ENCODE data around the gene EIPR1. TPM values are rescaled to one million over a fixed set of nuclear protein-coding genes. Genes with fewer than 3 reads are reported as not detected.

Gene EIPR1
- total and polyA plus RNA-seq, 4 donors = 26.2 to 45.4 (median 36.1) TPM

DNA sequence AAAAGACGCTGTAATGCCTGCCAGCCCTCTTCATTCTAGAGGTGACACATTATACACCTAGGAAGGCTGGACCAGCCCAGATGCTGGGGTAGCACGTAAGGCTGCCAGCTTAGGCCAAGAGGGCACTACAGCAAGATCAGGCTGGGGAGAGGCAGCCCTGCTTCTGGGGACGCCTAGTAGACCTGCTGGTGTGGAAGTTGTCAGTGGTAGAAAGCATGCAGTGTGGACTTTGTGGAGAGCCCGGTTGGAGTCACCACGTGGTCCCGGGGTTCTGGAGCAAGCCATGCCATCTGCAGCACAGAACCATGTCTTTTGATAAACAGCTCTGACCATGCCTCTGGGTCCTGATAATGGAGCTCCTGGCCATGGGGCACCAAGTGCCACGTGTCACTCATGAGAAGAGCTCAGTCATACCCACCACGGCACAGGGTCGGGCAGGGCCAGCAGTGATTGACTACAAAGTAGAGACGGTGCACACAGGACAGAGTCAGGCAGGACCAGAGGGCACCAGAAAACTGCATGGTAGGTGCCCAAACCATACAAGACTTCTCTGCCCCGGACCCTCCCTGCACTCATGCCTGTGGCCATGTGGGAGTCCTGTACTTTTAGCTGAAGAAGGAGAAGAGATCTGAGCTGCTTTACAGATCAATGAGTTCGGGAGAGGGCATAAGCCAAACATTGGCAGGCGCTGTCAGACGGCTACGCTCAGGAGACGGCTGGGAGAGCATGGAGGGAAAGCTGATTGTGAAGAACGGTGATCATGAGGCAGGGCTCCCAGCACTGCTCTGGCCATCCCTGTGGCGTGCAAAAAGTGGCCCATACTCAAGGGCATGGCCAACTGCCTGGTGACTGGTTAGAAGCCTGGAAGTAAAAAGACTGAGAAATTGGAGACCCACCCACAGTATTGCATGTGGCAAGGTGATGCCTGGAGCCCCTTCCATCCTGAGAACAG is 114.9 kb downstream of the EIPR1 start:
- H3K27ac ChIP-seq (ENCODE audit: low read depth, low read length) = no peak overlapping the region
- DNase-seq (ENCODE audit: low read depth in 4 of 6, low spot score in 6 of 6) = no peak
- peaks cover 50% of the 10 kb centered on the region for H3K4me1 ChIP-seq (ENCODE audit: control insufficient read depth, insufficient read depth, low read length)
- no peaks in the 10 kb centered on the region for H3K9me3 ChIP-seq (ENCODE audit: control insufficient read depth, insufficient read depth, low read length)
- H3K36me3 ChIP-seq (ENCODE audit: control insufficient read depth, insufficient read depth, low read length) = peaks cover under 1% of the 10 kb centered on the region
- no peak overlapping the region for H3K4me3 ChIP-seq (ENCODE audit: low read depth, low read length)
- H3K27me3 ChIP-seq (ENCODE audit: control insufficient read depth, insufficient read depth, low read length) = no peaks in the 10 kb centered on the region
- 94% methylated on average over 17 of the region's 18 CpGs for WGBS (ENCODE audit: insufficient coverage)

DNA sequence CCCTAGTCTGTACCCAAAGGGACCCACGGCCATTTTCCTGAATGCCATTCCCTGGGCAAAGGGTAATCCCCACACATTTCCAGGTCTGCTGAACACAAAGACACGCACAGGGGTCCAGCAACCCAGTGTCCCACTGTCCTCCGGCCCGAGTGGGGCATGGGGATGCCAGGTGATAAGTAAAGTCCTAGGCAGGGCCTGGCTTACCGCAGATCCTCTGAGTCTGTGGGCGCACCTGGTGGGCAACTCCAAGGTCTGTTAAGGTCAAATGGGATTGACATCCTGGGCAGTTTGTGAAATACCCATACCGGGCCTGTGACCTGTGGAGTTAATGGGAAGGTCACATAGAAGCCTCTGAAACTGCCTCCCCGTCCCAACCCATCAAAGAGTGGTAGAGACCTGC is 116.1 kb downstream of the EIPR1 start:
- Histone ChIP-seq H3K4me3 (ENCODE audit: low read depth, low read length) (no peak overlapping the region), H3K4me1 (ENCODE audit: control insufficient read depth, insufficient read depth, low read length) (peaks cover 50% of the 10 kb centered on the region), H3K9me3 (ENCODE audit: control insufficient read depth, insufficient read depth, low read length) (no peaks in the 10 kb centered on the region), H3K36me3 (ENCODE audit: control insufficient read depth, insufficient read depth, low read length) (no peaks in the 10 kb centered on the region), H3K27ac (ENCODE audit: low read depth, low read length) (no peak overlapping the region), H3K27me3 (ENCODE audit: control insufficient read depth, insufficient read depth, low read length) (no peaks in the 10 kb centered on the region)
- 100% methylated on average over 8 of the region's 8 CpGs for WGBS (ENCODE audit: insufficient coverage)
- no peak for DNase-seq (ENCODE audit: low read depth in 4 of 6, low spot score in 6 of 6)

DNA sequence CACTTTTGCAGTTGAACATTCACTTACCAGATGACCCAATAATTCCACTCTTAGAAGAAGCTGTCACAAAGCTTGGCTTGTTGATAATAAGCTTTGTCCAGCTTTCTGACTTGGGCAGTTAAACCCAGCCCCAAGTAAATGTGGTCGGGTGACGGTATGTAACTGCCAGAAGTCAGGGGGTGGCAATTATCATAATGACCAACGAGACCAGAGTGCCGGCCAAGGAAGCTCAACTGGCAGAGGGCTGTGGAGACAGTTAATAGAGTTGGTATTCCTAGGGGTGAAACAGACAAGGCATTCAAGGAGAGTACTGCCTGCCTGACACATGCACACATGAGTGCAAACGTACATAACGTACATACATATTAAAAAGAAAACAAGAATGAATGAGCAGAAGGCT is 116.7 kb downstream of the EIPR1 start:
- WGBS (ENCODE audit: insufficient coverage) = 25% methylated on average over 4 of the region's 6 CpGs
- no peaks in the 10 kb centered on the region for H3K27me3 ChIP-seq (ENCODE audit: control insufficient read depth, insufficient read depth, low read length)
- H3K9me3 ChIP-seq (ENCODE audit: control insufficient read depth, insufficient read depth, low read length) = no peaks in the 10 kb centered on the region
- H3K27ac ChIP-seq (ENCODE audit: low read depth, low read length) = no peak overlapping the region
- H3K36me3 ChIP-seq (ENCODE audit: control insufficient read depth, insufficient read depth, low read length) = no peaks in the 10 kb centered on the region
- H3K4me1 ChIP-seq (ENCODE audit: control insufficient read depth, insufficient read depth, low read length) = peaks cover 49% of the 10 kb centered on the region
- DNase-seq (ENCODE audit: low read depth in 4 of 6, low spot score in 6 of 6) = peak in 1 of 6 donors; percentile 31
- H3K4me3 ChIP-seq (ENCODE audit: low read depth, low read length) = no peak overlapping the region

DNA sequence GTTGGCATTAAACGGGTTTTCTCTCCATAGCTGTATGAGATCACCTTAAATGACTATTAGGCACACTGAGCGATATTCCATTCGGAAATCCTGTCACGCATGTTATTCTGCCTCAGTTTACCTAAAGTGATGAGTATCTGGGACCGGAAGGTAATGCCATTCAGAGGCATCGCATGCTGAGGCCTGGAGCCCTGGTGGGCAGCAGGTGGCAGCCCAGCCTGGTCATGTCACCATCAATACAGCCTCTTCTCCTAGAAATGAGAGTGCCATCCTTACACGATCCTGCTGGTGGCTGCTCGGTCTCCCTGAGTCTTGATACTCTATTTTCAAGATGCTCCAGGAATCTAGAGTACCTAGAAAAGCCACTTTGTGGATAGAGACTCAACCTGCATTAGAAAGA is 119.8 kb downstream of the EIPR1 start:
- H3K4me1 ChIP-seq (ENCODE audit: control insufficient read depth, insufficient read depth, low read length) = peaks cover 38% of the 10 kb centered on the region
- H3K4me3 ChIP-seq (ENCODE audit: low read depth, low read length) = no peak overlapping the region
- 46% methylated on average over 7 of the region's 8 CpGs for WGBS (ENCODE audit: insufficient coverage)
- H3K27ac ChIP-seq (ENCODE audit: low read depth, low read length) = no peak overlapping the region
- DNase-seq (ENCODE audit: low read depth in 4 of 6, low spot score in 6 of 6) = peak in 3 of 6 donors; percentile 43 to 86 (median 53)
- H3K9me3 ChIP-seq (ENCODE audit: control insufficient read depth, insufficient read depth, low read length) = no peaks in the 10 kb centered on the region
- H3K27me3 ChIP-seq (ENCODE audit: control insufficient read depth, insufficient read depth, low read length) = no peaks in the 10 kb centered on the region
- peaks cover 5% of the 10 kb centered on the region for H3K36me3 ChIP-seq (ENCODE audit: control insufficient read depth, insufficient read depth, low read length)

DNA sequence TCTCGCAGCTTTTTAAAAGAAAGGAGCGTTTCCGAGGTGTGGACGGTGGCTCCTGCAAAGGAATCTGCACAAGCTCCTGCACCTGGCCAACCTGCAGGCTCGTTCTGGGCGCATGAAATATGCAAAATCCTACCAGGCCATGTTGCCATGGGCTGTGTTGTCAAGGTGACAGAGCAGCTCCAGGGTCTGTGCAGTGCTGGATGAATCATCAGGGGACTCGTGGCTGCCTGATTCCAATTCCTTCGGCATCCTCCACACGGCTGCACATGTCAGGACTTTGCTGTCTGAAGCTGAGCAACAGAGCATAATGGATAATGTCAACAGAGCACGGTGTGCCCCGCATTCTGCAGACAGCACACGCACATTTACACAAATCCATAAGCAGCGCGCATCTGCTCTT is 120.5 kb downstream of the EIPR1 start:
- Histone ChIP-seq H3K4me3 (ENCODE audit: low read depth, low read length) (no peak overlapping the region), H3K36me3 (ENCODE audit: control insufficient read depth, insufficient read depth, low read length) (peaks cover 5% of the 10 kb centered on the region), H3K4me1 (ENCODE audit: control insufficient read depth, insufficient read depth, low read length) (peaks cover 33% of the 10 kb centered on the region), H3K27ac (ENCODE audit: low read depth, low read length) (peak overlapping the region; percentile 12), H3K27me3 (ENCODE audit: control insufficient read depth, insufficient read depth, low read length) (no peaks in the 10 kb centered on the region), H3K9me3 (ENCODE audit: control insufficient read depth, insufficient read depth, low read length) (no peaks in the 10 kb centered on the region)
- 28% methylated on average over 14 of the region's 14 CpGs for WGBS (ENCODE audit: insufficient coverage)
- peak in 5 of 6 donors; percentile 61 to 97 (median 63) for DNase-seq (ENCODE audit: low read depth in 4 of 6, low spot score in 6 of 6)

DNA sequence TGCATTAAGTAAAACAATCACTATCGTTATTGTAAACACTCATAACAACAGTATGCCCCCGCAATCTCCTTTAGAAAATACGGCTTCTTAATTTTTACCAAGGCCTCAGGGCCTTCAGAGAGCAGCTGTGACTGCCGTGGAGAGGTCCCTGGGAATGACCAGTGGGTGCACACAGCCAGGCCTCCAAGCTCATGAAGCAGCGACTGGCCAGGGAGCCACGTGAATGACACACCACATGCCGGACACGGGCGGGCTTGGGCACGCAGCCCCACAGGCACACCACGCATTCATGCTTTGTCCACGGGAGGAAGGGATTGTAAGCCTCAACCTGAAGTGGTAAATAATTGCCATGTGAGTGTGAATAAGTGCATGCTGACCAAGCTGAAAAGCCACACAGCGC is 121.0 kb downstream of the EIPR1 start:
- Histone ChIP-seq H3K27ac (ENCODE audit: low read depth, low read length) (peak overlapping the region; percentile 12), H3K4me3 (ENCODE audit: low read depth, low read length) (no peak overlapping the region), H3K36me3 (ENCODE audit: control insufficient read depth, insufficient read depth, low read length) (peaks cover 5% of the 10 kb centered on the region), H3K27me3 (ENCODE audit: control insufficient read depth, insufficient read depth, low read length) (no peaks in the 10 kb centered on the region), H3K9me3 (ENCODE audit: control insufficient read depth, insufficient read depth, low read length) (no peaks in the 10 kb centered on the region), H3K4me1 (ENCODE audit: control insufficient read depth, insufficient read depth, low read length) (peaks cover 32% of the 10 kb centered on the region)
- DNase-seq (ENCODE audit: low read depth in 4 of 6, low spot score in 6 of 6) = peak in 2 of 6 donors; percentile 17 to 65
- WGBS (ENCODE audit: insufficient coverage) = 69% methylated on average over 11 of the region's 13 CpGs

DNA sequence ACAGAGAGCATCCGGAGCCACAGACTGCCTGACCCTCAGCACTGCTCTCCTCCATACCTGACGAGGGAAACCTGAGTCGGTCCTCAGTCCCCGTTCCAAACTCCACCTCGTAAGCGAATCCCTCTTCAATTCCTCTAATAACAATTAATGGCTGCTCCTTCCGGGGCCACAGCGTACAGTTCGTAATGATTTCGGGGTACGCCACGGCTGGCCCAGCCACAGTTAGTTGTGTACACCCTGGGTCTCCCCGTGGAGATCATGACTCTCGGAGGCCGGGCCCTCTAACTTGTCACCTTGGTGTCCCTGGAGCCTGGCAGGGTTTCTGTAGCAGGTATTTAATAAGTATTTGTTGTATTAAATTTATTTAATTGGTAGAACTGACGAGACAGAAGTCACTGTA is 121.5 kb downstream of the EIPR1 start:
- H3K27ac ChIP-seq (ENCODE audit: low read depth, low read length) = no peak overlapping the region
- H3K27me3 ChIP-seq (ENCODE audit: control insufficient read depth, insufficient read depth, low read length) = no peaks in the 10 kb centered on the region
- 90% methylated on average over 14 of the region's 16 CpGs for WGBS (ENCODE audit: insufficient coverage)
- no peak for DNase-seq (ENCODE audit: low read depth in 4 of 6, low spot score in 6 of 6)
- peaks cover 5% of the 10 kb centered on the region for H3K36me3 ChIP-seq (ENCODE audit: control insufficient read depth, insufficient read depth, low read length)
- H3K4me1 ChIP-seq (ENCODE audit: control insufficient read depth, insufficient read depth, low read length) = peaks cover 27% of the 10 kb centered on the region
- no peak overlapping the region for H3K4me3 ChIP-seq (ENCODE audit: low read depth, low read length)
- H3K9me3 ChIP-seq (ENCODE audit: control insufficient read depth, insufficient read depth, low read length) = no peaks in the 10 kb centered on the region

DNA sequence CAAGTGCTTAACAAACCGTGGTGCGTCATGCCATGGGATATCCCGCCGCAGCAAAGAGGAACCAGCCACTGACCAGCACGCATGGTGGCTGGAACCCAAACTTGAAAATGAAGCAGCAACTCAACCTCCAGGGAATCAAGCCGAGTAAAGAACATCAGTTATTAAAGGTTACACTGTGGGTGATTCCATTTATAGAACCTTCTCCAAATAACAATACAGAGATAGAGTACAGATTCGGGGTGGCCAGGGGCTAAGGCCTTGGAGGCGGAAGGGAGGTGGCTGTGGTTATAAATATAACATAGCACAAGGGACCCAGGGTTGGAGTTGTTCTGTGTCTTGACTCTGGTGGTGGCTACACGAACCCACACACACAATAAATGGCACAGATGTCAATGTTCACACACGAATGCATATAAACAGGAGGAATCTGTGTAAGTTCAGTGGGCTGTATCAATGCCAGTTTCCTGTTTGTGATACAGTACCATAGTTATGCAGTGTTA is 123.1 kb downstream of the EIPR1 start:
- DNase-seq (ENCODE audit: low read depth in 4 of 6, low spot score in 6 of 6) = peak in 2 of 6 donors; percentile 32 to 53
- Histone ChIP-seq H3K4me3 (ENCODE audit: low read depth, low read length) (no peak overlapping the region), H3K9me3 (ENCODE audit: control insufficient read depth, insufficient read depth, low read length) (peaks cover under 1% of the 10 kb centered on the region), H3K27me3 (ENCODE audit: control insufficient read depth, insufficient read depth, low read length) (no peaks in the 10 kb centered on the region), H3K36me3 (ENCODE audit: control insufficient read depth, insufficient read depth, low read length) (peaks cover 5% of the 10 kb centered on the region), H3K4me1 (ENCODE audit: control insufficient read depth, insufficient read depth, low read length) (peaks cover 24% of the 10 kb centered on the region), H3K27ac (ENCODE audit: low read depth, low read length) (no peak overlapping the region)
- 100% methylated on average over 4 of the region's 10 CpGs for WGBS (ENCODE audit: insufficient coverage)

DNA sequence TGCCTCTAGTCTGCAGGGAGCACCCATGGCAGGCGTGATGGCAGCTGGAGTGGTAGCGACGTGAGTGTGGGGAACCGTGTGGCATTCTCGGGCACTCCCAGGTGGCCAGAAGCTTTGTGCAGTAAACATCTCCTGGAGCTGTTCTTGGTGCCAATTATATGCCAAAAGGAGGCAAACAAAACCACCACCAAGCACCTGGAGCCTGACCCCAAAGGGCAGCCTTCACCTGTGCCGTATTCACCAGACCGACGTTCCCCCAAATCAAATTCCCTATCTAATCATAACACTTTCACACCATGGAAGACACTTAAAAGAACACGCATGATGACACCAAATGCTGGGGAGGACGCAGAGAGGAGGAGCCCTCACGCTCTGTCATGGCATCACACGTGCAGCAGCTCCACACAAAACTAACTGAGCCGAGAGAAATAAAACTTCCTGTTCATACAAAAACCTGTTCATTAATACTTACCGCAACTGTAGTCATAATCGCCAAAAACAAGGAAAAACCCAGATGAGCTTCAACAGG is 123.6 kb downstream of the EIPR1 start:
- Histone ChIP-seq H3K4me3 (ENCODE audit: low read depth, low read length) (no peak overlapping the region), H3K36me3 (ENCODE audit: control insufficient read depth, insufficient read depth, low read length) (peaks cover 5% of the 10 kb centered on the region), H3K27me3 (ENCODE audit: control insufficient read depth, insufficient read depth, low read length) (no peaks in the 10 kb centered on the region), H3K4me1 (ENCODE audit: control insufficient read depth, insufficient read depth, low read length) (peaks cover 24% of the 10 kb centered on the region), H3K27ac (ENCODE audit: low read depth, low read length) (no peak overlapping the region), H3K9me3 (ENCODE audit: control insufficient read depth, insufficient read depth, low read length) (peaks cover 3% of the 10 kb centered on the region)
- 88% methylated on average over 14 of the region's 15 CpGs for WGBS (ENCODE audit: insufficient coverage)
- no peak for DNase-seq (ENCODE audit: low read depth in 4 of 6, low spot score in 6 of 6)

All from spinal cord (tissue), 10 donors.